IMR-90 (cell line): ENCODE results near the gene GABRB1. TPM values are rescaled to one million over a fixed set of nuclear protein-coding genes. Genes with fewer than 3 reads are reported as not detected.

Source experiments
- ATAC-seq: fragments of 200-7000 bp; cut with Tn5 transposase; 2 replicates; pipeline ENCODE4 v1.9.1; 2020; ENCODE audit warnings: low read depth, mild to moderate bottlenecking, moderate library complexity
- BruUV-seq: library from RNA; stranded (reverse); fragments of 400-500 nt; replicated peaks from 2 replicates; lab custom pipeline; 2021; lab: Mats Ljungman, UMichigan
- CTCF ChIA-PET: fragments of 300-600 bp; formaldehyde crosslinking; extraction: SDS; loops from one replicate; lab custom pipeline; 2021; ENCODE audit warnings: antibody characterized with exemption; lab: Yijun Ruan, JAX
- POLR2A ChIA-PET: fragments of 300-600 bp; sonication (Branson Sonifier 250); formaldehyde crosslinking; loops from one replicate; lab custom pipeline; 2022; ENCODE audit warnings: antibody characterized with exemption; ENCODE audit not compliant: unreplicated experiment; lab: Charles Lee
- DNase-seq: peaks from one replicate; pipeline ENCODE4 v3.0.0; 2013
- H2AFZ ChIP-seq: replicated peaks from 2 replicates; pipeline ENCODE3; 2013; ENCODE audit warnings: low read length, mild to moderate bottlenecking; ENCODE audit not compliant: poor library complexity
- H2AK5ac ChIP-seq: 2 replicates; pipeline ENCODE4 v1.6.1; 2013; ENCODE audit warnings: low read depth, low read length, inconsistent platforms
- H2AK9ac ChIP-seq: replicated peaks from 2 replicates; pipeline ENCODE3; 2013; ENCODE audit warnings: mild to moderate bottlenecking, low read depth, low read length, moderate library complexity; ENCODE audit not compliant: poor library complexity
- H2BK120ac ChIP-seq: 2 replicates; pipeline ENCODE4 v1.6.1; 2013; ENCODE audit warnings: low read depth, low read length, inconsistent platforms
- H2BK15ac ChIP-seq: 3 replicates; pipeline ENCODE4 v1.6.1; 2013; ENCODE audit warnings: low read depth, low read length, inconsistent platforms
- H2BK20ac ChIP-seq: 2 replicates; pipeline ENCODE4 v1.6.1; 2013; ENCODE audit warnings: low read depth, mild to moderate bottlenecking, inconsistent platforms, low read length, moderate library complexity
- H2BK5ac ChIP-seq: 2 replicates; pipeline ENCODE4 v1.6.1; 2013; ENCODE audit warnings: mild to moderate bottlenecking, low read depth, low read length, inconsistent platforms; ENCODE audit not compliant: poor library complexity, severe bottlenecking
- H3K14ac ChIP-seq: replicated peaks from 2 replicates; pipeline ENCODE4 v1.6.1; 2013; ENCODE audit warnings: low read depth, low read length, inconsistent platforms
- H3K18ac ChIP-seq: 2 replicates; pipeline ENCODE4 v1.6.1; 2013; ENCODE audit warnings: low read depth, low read length, control low read depth
- H3K23ac ChIP-seq: 2 replicates; pipeline ENCODE4 v1.6.1; 2013; ENCODE audit warnings: low read depth, low read length, inconsistent platforms
- H3K27ac ChIP-seq: 2 replicates; pipeline ENCODE4 v1.5.1; 2013; ENCODE audit warnings: mild to moderate bottlenecking, control low read depth, low read length; ENCODE audit not compliant: insufficient read depth
- H3K27me3 ChIP-seq: 2 replicates; pipeline ENCODE4 v1.6.1; 2013; ENCODE audit warnings: low read length; ENCODE audit not compliant: control insufficient read depth, insufficient read depth
- H3K36me3 ChIP-seq: 2 replicates; pipeline ENCODE4 v1.6.1; 2013; ENCODE audit warnings: low read length, mixed read lengths; ENCODE audit not compliant: control insufficient read depth, insufficient read depth
- H3K4ac ChIP-seq: 2 replicates; pipeline ENCODE4 v1.6.1; 2013; ENCODE audit warnings: low read depth, low read length, inconsistent platforms
- H3K4me1 ChIP-seq: 2 replicates; pipeline ENCODE4 v1.6.1; 2013; ENCODE audit warnings: low read length, mixed read lengths; ENCODE audit not compliant: control insufficient read depth, insufficient read depth
- H3K4me2 ChIP-seq: 2 replicates; pipeline ENCODE4 v1.6.1; 2013; ENCODE audit warnings: low read depth, mild to moderate bottlenecking, control low read depth, low read length, moderate library complexity
- H3K4me3 ChIP-seq: 2 replicates; pipeline ENCODE4 v1.5.1; 2013; ENCODE audit warnings: low read depth, mild to moderate bottlenecking, control low read depth, low read length, moderate library complexity; ENCODE audit not compliant: insufficient read depth
- H3K56ac ChIP-seq: 2 replicates; pipeline ENCODE4 v1.6.1; 2013; ENCODE audit warnings: low read length, inconsistent platforms; ENCODE audit not compliant: insufficient read depth; ENCODE audit errors: extremely low read depth
- H3K79me1 ChIP-seq, 2 experiments: 2 replicates each; pipeline ENCODE4 v1.6.1; 2013; ENCODE audit warnings: low read length in 2 of 2, inconsistent platforms in 1 of 2, low read depth in 1 of 2
- H3K9ac ChIP-seq: 2 replicates; pipeline ENCODE4 v1.6.1; 2013; ENCODE audit warnings: low read depth, low read length, control low read depth
- H3K9me1 ChIP-seq: 2 replicates; pipeline ENCODE4 v1.6.1; 2013; ENCODE audit warnings: low read length, inconsistent platforms; ENCODE audit not compliant: insufficient read depth
- H3K9me3 ChIP-seq: 2 replicates; pipeline ENCODE4 v1.6.1; 2013; ENCODE audit warnings: low read length; ENCODE audit not compliant: control insufficient read depth, insufficient read depth
- H4K20me1 ChIP-seq: 2 replicates; pipeline ENCODE4 v1.6.1; 2013; ENCODE audit warnings: low read length, inconsistent platforms; ENCODE audit not compliant: insufficient read depth
- H4K5ac ChIP-seq: 2 replicates; pipeline ENCODE4 v1.6.1; 2013; ENCODE audit warnings: mild to moderate bottlenecking, low read depth, low read length, control low read depth
- H4K8ac ChIP-seq, 2 experiments: 2 replicates each; pipeline ENCODE4 v1.6.1; 2013; ENCODE audit warnings: low read depth in 2 of 2, low read length in 2 of 2, control low read depth in 1 of 2, inconsistent platforms in 1 of 2
- H4K91ac ChIP-seq: 2 replicates; pipeline ENCODE4 v1.6.1; 2013; ENCODE audit warnings: low read depth, low read length, inconsistent platforms; ENCODE audit not compliant: insufficient read depth
- NFE2L2 ChIP-seq: fragments of 150-350 bp; IDR thresholded peaks from 2 replicates; pipeline ENCODE4 v1.6.1; 2016; ENCODE audit warnings: low read depth, mild to moderate bottlenecking, low read length
- RAD21 ChIP-seq: IDR thresholded peaks from 2 replicates; pipeline ENCODE4 v1.6.1; 2012; ENCODE audit warnings: low read length, improper control_type of control experiment
- SMC3 ChIP-seq: fragments of 150-350 bp; IDR thresholded peaks from 2 replicates; pipeline ENCODE4 v1.6.1; 2016; ENCODE audit warnings: low read depth, mild to moderate bottlenecking, antibody characterized with exemption, low read length, moderate library complexity
- WGBS, 2 experiments: methylation state at CpG; one replicate each; pipeline versions ENCODE4 v1.1.5 to v1.1.7; 2013; ENCODE audit warnings: missing lambda C conversion rate in 2 of 2; ENCODE audit not compliant: insufficient read length in 1 of 2; ENCODE audit errors: extremely low coverage in 2 of 2; 5-methylcytosine and 5-hydroxymethylcytosine counted together
- dilution Hi-C: fragments of 300-500 bp; cut with HindIII; formaldehyde crosslinking; loops from one replicate; pipeline ENCODE4 v1.14.3; 2018; ENCODE audit warnings: low sequenced_read_pairs; ENCODE audit not compliant: unreplicated experiment
- in situ Hi-C: fragments of 300-500 bp; cut with MboI; formaldehyde crosslinking; loops from 3 replicates; pipeline ENCODE4 v1.14.3; 2019; ENCODE audit warnings: low sequenced_read_pairs, inconsistent platforms, mixed read lengths
- intact Hi-C: fragments of 100-400 bp; cut with micrococcal nuclease; formaldehyde crosslinking; loops from 2 replicates; pipeline ENCODE4 v1.10.0; 2022
- polyA plus RNA-seq, 3 experiments: library from polyadenylated mRNA; depleted of rRNA; stranded (reverse); fragments of >200 nt; gene quantifications; 2 replicates each; pipeline ENCODE4 v1.2.3, GENCODE V29; 2012; ENCODE audit warnings: low replicate concordance in 1 of 3
- total RNA-seq: library from RNA; depleted of rRNA; stranded (reverse); fragments of >200 nt; gene quantifications from 2 replicates; pipeline ENCODE4 v1.2.3, GENCODE V29; 2012
- TF ChIP-seq, protein P1 (sequence below): conservative IDR thresholded peaks from 2 replicates; pipeline ENCODE4 v1.5.1; 2012; ENCODE audit warnings: mild to moderate bottlenecking, low read depth, low read length, improper control_type of control experiment
- TF ChIP-seq, protein P2 (sequence below): fragments of 150-350 bp; IDR thresholded peaks from 2 replicates; pipeline ENCODE4 v1.6.1; 2017; ENCODE audit warnings: mild to moderate bottlenecking, antibody characterized with exemption, low read length, low read depth

The GABRB1 gene
- total and polyA plus RNA-seq, 2 of the 4 experiments (the other 2 are of a cell fraction), result 4.7 to 16.1 TPM

DNA sequence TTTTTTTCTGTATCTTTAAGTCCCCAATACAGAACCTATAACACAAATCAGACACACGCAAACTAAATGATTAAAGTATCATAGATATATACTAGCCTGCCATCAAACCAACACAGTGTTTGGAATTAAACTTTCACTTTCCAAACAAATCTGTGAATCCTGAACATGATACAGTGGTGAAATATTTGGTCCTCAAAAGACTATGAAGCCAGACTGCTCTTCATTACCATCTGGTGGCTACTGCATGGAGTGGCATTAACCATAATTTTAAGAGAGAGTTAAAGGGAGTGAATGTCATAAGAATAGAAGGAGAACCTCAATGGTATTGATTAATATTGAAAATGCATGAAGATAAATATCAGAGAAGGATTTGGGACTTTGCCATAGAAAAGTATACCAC lies 28.8 kb upstream of the GABRB1 start:
- H3K4me2 ChIP-seq, result no peak overlapping the region
- H2BK15ac ChIP-seq, result no peak overlapping the region
- H2AK9ac ChIP-seq, result no peak overlapping the region
- ChIA-PET POLR2A (no interaction called here), CTCF (no interaction called here)
- H3K4ac ChIP-seq, result no peak overlapping the region
- H3K79me1 ChIP-seq, result no peaks in the 10 kb centered on the region
- H3K36me3 ChIP-seq, result no peaks in the 10 kb centered on the region
- H2AK5ac ChIP-seq, result no peak overlapping the region
- H3K27ac ChIP-seq, result no peak overlapping the region
- in situ Hi-C loops (no loop called here), dilution Hi-C loops (no loop called here), intact Hi-C loops (loop anchor here (1.0 to 5.0 kb wide), 5 partner anchors 50 to 674 kb away; no protein-coding TSS in a partner anchor)
- ATAC-seq (peak; percentile 97), DNase-seq (peak; percentile 79)
- H3K4me1 ChIP-seq, result no peaks in the 10 kb centered on the region
- H3K9me3 ChIP-seq, result no peaks in the 10 kb centered on the region
- H2AFZ ChIP-seq, result no peak overlapping the region
- WGBS, 2 experiments, result no CpG with 5 or more reads among the region's 1 CpG
- H2BK120ac ChIP-seq, result no peak overlapping the region
- TF ChIP-seq RAD21, result peak; percentile 64
- TF ChIP-seq, protein P1, sequence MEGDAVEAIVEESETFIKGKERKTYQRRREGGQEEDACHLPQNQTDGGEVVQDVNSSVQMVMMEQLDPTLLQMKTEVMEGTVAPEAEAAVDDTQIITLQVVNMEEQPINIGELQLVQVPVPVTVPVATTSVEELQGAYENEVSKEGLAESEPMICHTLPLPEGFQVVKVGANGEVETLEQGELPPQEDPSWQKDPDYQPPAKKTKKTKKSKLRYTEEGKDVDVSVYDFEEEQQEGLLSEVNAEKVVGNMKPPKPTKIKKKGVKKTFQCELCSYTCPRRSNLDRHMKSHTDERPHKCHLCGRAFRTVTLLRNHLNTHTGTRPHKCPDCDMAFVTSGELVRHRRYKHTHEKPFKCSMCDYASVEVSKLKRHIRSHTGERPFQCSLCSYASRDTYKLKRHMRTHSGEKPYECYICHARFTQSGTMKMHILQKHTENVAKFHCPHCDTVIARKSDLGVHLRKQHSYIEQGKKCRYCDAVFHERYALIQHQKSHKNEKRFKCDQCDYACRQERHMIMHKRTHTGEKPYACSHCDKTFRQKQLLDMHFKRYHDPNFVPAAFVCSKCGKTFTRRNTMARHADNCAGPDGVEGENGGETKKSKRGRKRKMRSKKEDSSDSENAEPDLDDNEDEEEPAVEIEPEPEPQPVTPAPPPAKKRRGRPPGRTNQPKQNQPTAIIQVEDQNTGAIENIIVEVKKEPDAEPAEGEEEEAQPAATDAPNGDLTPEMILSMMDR, result peak; percentile 68
- no peak for TF ChIP-seq NFE2L2
- peak; percentile 72 for TF ChIP-seq SMC3
- TF ChIP-seq, protein P2, sequence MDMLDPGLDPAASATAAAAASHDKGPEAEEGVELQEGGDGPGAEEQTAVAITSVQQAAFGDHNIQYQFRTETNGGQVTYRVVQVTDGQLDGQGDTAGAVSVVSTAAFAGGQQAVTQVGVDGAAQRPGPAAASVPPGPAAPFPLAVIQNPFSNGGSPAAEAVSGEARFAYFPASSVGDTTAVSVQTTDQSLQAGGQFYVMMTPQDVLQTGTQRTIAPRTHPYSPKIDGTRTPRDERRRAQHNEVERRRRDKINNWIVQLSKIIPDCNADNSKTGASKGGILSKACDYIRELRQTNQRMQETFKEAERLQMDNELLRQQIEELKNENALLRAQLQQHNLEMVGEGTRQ, result no peak
- H3K14ac ChIP-seq, result no peak overlapping the region
- no peak overlapping the region for H4K8ac ChIP-seq
- H2BK5ac ChIP-seq, result no peak overlapping the region
- H3K9me1 ChIP-seq, result no peaks in the 10 kb centered on the region
- no peak overlapping the region for H3K56ac ChIP-seq
- no peak overlapping the region for H2BK20ac ChIP-seq
- H3K27me3 ChIP-seq, result no peaks in the 10 kb centered on the region
- no peak overlapping the region for H4K5ac ChIP-seq
- no peak overlapping the region for H3K18ac ChIP-seq
- BruUV-seq, result no TSS peak
- H3K9ac ChIP-seq, result no peak overlapping the region
- no peaks in the 10 kb centered on the region for H4K20me1 ChIP-seq
- no peak overlapping the region for H3K4me3 ChIP-seq
- no peak overlapping the region for H3K23ac ChIP-seq
- no peak overlapping the region for H4K91ac ChIP-seq
